Stimulated activated CD8-positive, alpha-beta memory T cell treated with anti-CD3 and anti-CD28 coated beads, Interleukin-15, amount 100 ng/mL, for 24 hours (primary cell): ENCODE results near the gene FAM200C.

Source experiments
- DNase-seq: peaks from one replicate; pipeline ENCODE4 v3.0.0-alpha.2; 2020; ENCODE audit warnings: low read depth

Gene FAM200C

GRCh38 chr5:160367261-160367660, 32.6 kb downstream of the FAM200C start:
- DNase-seq: no peak

- DNase-seq: no peak
These were observed 33.6 kb downstream of the FAM200C start for GRCh38 chr5:160366230-160366629.

DNA sequence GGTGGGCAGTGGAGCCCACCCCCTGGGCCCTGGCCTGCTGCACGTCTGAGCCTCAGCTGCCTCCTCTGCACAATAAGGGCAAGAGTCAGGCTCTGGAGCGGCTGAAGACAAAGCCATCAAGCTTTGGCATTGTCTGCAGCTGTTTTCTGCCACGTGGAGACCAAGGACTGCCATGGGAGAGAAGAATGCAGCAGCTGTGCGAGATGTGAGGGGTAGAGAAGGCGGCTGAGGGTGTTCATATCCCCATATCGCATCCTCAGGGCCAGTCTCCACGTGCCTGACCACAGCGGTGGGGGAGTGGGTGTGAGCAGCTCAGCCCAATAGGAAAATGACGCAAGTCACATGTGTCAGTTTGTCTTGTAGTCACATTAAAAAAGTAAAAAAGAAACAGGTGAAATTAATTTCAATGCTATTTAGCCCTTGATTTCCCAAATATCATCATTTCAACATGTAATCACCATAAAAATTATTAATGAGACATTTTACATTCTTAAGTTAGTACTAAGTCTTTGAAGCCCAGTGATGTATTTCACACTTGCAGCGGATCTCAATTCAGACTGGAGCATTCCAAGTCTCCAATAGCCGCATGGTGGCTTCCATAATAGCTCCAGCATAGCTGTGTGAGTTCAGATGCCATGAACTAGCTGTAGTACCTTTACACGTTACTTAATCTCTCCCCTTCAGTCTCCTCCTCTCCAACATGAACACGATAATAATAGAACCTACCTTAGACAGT, 36.0 kb downstream of the FAM200C start:
- DNase-seq: no peak

GRCh38 chr5:160363211-160363610, 36.6 kb downstream of the FAM200C start:
- no peak for DNase-seq

DNA sequence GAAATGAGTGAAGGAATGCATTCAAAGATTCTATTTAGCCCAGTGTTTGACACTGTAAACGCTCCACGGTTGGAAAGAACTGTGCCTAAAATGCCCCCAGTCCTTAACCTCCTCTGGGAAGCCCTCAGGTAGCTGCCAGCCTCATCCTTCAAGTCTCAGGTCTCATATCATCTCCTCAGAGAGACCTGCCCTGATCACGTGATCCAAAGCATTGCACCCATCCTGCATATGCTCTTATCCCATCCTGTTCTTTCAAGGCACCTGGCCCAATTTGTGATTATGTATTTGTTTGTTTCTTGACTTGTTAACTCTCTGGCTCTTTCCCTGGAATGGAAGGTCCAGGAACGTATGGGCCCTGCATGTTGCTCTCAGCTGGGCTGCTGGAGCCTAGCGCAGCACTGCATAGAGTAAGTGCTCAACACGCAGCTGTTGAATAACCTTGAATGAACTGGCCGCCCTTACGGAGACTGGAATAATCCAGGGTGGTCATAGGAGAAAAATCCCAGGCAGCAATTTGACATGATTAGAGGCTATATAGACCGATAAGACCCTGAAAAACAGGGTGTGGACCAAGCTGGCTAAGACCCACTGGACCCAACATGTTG, 38.1 kb downstream of the FAM200C start:
- no peak for DNase-seq

GRCh38 chr5:160360310-160360709, 39.5 kb downstream of the FAM200C start:
- DNase-seq: no peak

DNA sequence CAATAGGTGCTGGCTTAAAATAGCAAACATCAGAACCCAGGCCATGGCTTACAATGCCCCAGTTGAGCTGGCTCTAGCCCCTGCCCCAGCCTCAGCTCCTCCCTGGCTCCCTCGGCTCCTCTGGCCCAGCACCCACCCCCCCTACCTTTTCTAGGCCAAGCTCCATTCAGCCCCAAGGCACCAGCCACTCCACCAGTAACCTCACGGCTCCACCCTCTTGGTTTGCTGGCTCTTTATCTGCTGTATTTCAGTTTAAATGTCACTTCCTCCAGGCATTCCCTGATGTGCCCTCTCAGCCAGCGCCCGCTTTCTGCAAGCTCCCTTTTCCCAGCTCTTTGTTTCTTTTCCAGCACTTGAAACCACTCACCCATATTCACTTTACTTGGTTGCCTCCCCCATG, 40.0 kb downstream of the FAM200C start:
- no peak for DNase-seq

- no peak for DNase-seq
These were observed 40.6 kb downstream of the FAM200C start for GRCh38 chr5:160359242-160359641.

- DNase-seq: no peak
These were observed 41.9 kb downstream of the FAM200C start for GRCh38 chr5:160357861-160358411.

DNA sequence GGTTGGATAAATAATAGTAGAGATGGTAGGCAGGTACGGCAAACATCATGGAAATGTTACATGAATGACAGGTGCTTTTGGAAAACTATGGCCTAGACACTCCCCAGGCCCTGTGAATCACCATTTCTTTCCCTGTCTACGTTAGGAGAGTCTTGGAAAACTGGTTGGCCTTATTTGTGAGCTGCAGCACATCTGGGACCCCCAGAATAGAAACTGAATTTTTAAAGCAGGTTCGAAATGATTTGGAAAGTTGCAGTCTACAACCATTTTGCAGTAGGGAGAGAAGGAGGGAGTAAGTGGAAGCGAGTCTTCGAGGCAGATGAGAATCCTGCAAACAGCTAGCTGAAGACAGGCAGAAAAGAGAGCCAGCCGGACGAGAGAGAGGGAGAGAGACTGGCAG, 42.5 kb downstream of the FAM200C start:
- DNase-seq: no peak

DNA sequence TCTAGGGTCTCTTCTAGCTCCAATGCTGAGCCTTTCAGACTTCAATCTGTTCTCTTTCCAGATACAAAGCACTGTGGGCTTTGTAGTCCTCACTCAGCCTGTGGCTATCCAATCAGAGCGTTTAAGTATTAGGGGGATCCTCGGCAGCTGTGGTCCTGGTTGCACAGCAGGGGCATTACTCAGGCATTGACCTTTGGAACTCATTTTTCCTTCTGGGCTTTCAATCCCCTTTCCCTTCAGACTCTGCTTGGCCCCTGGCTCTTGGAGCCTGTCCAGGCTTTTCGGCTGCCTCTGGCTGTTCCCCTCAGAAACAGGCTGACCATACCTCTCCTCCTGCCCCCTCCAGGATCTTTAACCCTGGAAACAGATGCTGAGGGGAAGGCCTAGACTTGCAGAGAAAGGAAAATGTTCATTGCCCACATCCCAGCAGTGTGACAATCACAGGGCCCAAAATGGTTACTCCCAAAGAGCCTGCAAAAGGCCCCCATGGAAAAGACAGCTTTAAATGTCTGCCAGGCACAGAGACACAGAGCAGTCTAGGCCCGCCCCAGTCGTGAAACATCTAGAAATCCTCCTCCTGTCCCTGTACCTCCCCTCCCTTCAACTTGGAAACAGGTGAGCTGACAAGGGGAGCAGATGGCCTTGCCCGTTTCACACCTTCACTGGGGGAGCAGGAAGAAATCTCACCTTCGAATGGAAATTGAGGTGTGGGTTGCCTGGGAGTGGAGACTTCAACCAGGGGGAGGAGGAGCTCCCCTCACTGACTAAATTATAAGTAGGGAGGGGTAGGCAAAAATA, 43.1 kb downstream of the FAM200C start:
- DNase-seq: no peak

DNA sequence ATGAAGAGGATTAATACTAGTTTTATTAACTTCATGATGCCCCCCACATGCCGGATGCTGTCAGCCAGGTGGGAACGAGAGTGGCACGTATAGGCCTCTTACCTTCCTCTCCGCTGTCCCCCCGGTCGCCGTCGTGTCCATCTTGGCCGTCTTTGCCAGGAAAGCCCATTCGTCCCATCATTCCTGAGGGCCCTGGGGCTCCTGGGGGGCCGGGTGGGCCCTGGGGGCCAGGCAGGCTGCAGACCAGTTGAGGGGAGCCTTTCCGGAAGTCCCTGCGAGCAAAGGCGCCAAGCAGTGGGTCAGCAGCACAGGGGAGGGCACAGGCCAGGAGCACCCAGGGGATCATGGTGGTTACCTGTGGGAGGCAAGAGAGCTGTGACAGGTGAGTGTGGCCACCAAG, 45.2 kb downstream of the FAM200C start:
- no peak for DNase-seq

GRCh38 chr5:160353379-160353778, 46.5 kb downstream of the FAM200C start:
- no peak for DNase-seq

DNA sequence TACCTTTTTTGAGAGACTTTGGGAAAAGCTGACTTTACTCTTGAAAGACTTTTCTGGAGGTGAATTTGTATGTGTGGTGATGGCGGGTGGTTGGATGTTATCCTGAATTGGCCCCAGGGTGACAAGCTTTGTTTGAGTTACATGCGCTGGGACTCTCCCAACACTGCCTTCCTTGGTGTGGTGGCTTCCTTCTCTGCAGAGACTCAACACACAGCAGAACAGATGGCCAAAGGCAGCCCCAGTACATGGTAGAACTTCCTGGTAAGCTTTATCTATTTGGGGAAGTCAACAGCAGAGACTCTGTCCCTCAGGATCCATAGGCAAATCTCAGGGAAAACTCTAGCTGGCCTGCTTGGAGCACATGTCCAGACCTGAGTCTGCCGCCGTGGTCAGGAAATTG, 47.5 kb downstream of the FAM200C start:
- DNase-seq: no peak

DNA sequence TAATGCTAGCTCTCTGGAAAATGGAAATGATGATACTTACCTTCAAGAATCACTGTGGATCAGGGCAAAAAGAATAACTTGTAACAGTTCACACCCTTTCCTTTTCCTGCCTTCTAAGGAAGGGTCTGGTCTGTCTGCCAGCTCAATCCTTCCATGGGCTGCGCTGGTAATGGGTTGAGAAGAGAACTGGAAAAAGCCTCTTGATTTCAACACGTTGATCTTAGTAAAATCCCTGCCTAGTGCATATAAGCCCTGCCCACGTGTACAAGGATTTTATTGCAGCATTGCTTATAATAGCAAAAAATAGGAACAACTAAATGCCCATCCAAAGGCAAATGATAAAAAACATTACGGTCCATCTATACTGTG, 49.9 kb downstream of the FAM200C start:
- no peak for DNase-seq

- no peak for DNase-seq
These were observed 50.5 kb downstream of the FAM200C start for GRCh38 chr5:160349249-160349934.

GRCh38 chr5:160348080-160348479, 51.8 kb downstream of the FAM200C start:
- DNase-seq: no peak

DNA sequence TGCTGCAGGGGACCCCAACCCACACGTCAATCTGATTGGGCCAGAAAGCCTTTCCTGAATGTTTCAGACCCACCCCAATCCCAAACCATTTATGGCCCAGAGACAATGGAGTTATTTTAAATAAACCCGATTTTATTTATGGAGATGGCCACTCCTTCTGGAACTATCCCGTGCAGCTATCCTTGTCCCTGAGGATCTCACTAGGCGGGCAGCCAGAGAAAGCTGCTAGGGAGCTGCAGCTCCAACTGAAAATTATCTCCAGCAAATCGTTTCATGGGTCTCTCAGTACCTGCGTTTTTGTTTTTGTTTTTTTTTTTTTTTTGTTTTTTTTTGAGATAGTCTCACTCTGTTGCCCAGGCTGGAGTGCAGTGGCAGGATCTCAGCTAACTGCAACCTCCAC, 52.4 kb downstream of the FAM200C start:
- no peak for DNase-seq
